ENCODE data around the gene SERGEF.

SERGEF gene

GRCh38 chr11:17939542-17939941 is 73.3 kb downstream of the SERGEF start:
- Mint-ChIP-seq H3K36me3 (peaks cover 21% of the 10 kb centered on the region), H3K27ac (no peak overlapping the region), H3K4me1 (no peaks in the 10 kb centered on the region), H3K4me3 (no peak overlapping the region), H3K9me3 (peaks cover 9% of the 10 kb centered on the region)
- ATAC-seq (no peak), DNase-seq (ENCODE audit: low spot score in 2 of 2) (no peak)

GRCh38 chr11:17936790-17937189 is 76.1 kb downstream of the SERGEF start:
- no peaks in the 10 kb centered on the region for H3K4me1 Mint-ChIP-seq
- no peak overlapping the region for H3K4me3 Mint-ChIP-seq
- peaks cover 21% of the 10 kb centered on the region for H3K36me3 Mint-ChIP-seq
- no peaks in the 10 kb centered on the region for H3K9me3 Mint-ChIP-seq
- H3K27ac Mint-ChIP-seq: no peak overlapping the region
- no peak for DNase-seq (ENCODE audit: low spot score in 2 of 2)
- ATAC-seq: no peak

GRCh38 chr11:17934194-17934593 is 78.7 kb downstream of the SERGEF start:
- DNase-seq (ENCODE audit: low spot score in 2 of 2) (no peak), ATAC-seq (no peak)
- H3K4me3 Mint-ChIP-seq: no peak overlapping the region
- no peak overlapping the region for H3K27ac Mint-ChIP-seq
- no peaks in the 10 kb centered on the region for H3K4me1 Mint-ChIP-seq
- H3K36me3 Mint-ChIP-seq: peaks cover 22% of the 10 kb centered on the region
- H3K9me3 Mint-ChIP-seq: no peaks in the 10 kb centered on the region

- Mint-ChIP-seq H3K27ac (no peak overlapping the region), H3K9me3 (no peaks in the 10 kb centered on the region), H3K36me3 (peaks cover 22% of the 10 kb centered on the region), H3K4me1 (no peaks in the 10 kb centered on the region), H3K4me3 (no peak overlapping the region)
- DNase-seq (ENCODE audit: low spot score in 2 of 2) (no peak), ATAC-seq (no peak)
Measured at GRCh38 chr11:17933708-17934107, 79.1 kb downstream of the SERGEF start.

GRCh38 chr11:17932472-17932871 is 80.4 kb downstream of the SERGEF start:
- ATAC-seq (no peak), DNase-seq (ENCODE audit: low spot score in 2 of 2) (no peak)
- Mint-ChIP-seq H3K4me1 (no peaks in the 10 kb centered on the region), H3K4me3 (no peak overlapping the region), H3K36me3 (peaks cover 22% of the 10 kb centered on the region), H3K9me3 (no peaks in the 10 kb centered on the region), H3K27ac (no peak overlapping the region)

- Mint-ChIP-seq H3K4me1 (peaks cover 3% of the 10 kb centered on the region), H3K4me3 (no peak overlapping the region), H3K27ac (no peak overlapping the region), H3K9me3 (no peaks in the 10 kb centered on the region), H3K36me3 (peaks cover 22% of the 10 kb centered on the region)
- ATAC-seq: no peak
- DNase-seq (ENCODE audit: low spot score in 2 of 2): no peak
Measured at GRCh38 chr11:17931595-17931994, 81.3 kb downstream of the SERGEF start.

GRCh38 chr11:17930544-17931125 is 82.2 kb downstream of the SERGEF start:
- Mint-ChIP-seq H3K9me3 (no peaks in the 10 kb centered on the region), H3K27ac (no peak overlapping the region), H3K4me1 (peaks cover 4% of the 10 kb centered on the region), H3K4me3 (no peak overlapping the region), H3K36me3 (peaks cover 22% of the 10 kb centered on the region)
- DNase-seq (ENCODE audit: low spot score in 2 of 2) (no peak), ATAC-seq (no peak)

GRCh38 chr11:17929171-17929570 is 83.7 kb downstream of the SERGEF start:
- no peak for ATAC-seq
- H3K4me3 Mint-ChIP-seq: no peak overlapping the region
- DNase-seq (ENCODE audit: low spot score in 2 of 2): no peak
- peaks cover 4% of the 10 kb centered on the region for H3K4me1 Mint-ChIP-seq
- no peak overlapping the region for H3K27ac Mint-ChIP-seq
- peaks cover 12% of the 10 kb centered on the region for H3K36me3 Mint-ChIP-seq
- H3K9me3 Mint-ChIP-seq: no peaks in the 10 kb centered on the region

- Mint-ChIP-seq H3K4me3 (no peak overlapping the region), H3K4me1 (peaks cover 4% of the 10 kb centered on the region), H3K27ac (no peak overlapping the region), H3K36me3 (peaks cover 21% of the 10 kb centered on the region), H3K9me3 (no peaks in the 10 kb centered on the region)
- ATAC-seq (no peak), DNase-seq (ENCODE audit: low spot score in 2 of 2) (no peak)
Measured at GRCh38 chr11:17927681-17928343, 85.0 kb downstream of the SERGEF start.

GRCh38 chr11:17927041-17927440 is 85.8 kb downstream of the SERGEF start:
- ATAC-seq: no peak
- no peak overlapping the region for H3K27ac Mint-ChIP-seq
- H3K4me3 Mint-ChIP-seq: no peak overlapping the region
- no peaks in the 10 kb centered on the region for H3K9me3 Mint-ChIP-seq
- H3K4me1 Mint-ChIP-seq: peaks cover 4% of the 10 kb centered on the region
- H3K36me3 Mint-ChIP-seq: peaks cover 15% of the 10 kb centered on the region
- DNase-seq (ENCODE audit: low spot score in 2 of 2): no peak

GRCh38 chr11:17924713-17925112 is 88.1 kb downstream of the SERGEF start:
- H3K9me3 Mint-ChIP-seq: no peaks in the 10 kb centered on the region
- no peak for DNase-seq (ENCODE audit: low spot score in 2 of 2)
- ATAC-seq: no peak
- peaks cover 11% of the 10 kb centered on the region for H3K36me3 Mint-ChIP-seq
- H3K4me3 Mint-ChIP-seq: no peak overlapping the region
- H3K27ac Mint-ChIP-seq: no peak overlapping the region
- H3K4me1 Mint-ChIP-seq: peaks cover 10% of the 10 kb centered on the region

- Mint-ChIP-seq H3K27ac (no peak overlapping the region), H3K36me3 (peaks cover 11% of the 10 kb centered on the region), H3K9me3 (no peaks in the 10 kb centered on the region), H3K4me1 (peaks cover 10% of the 10 kb centered on the region), H3K4me3 (no peak overlapping the region)
- ATAC-seq: peak; percentile 16
- DNase-seq (ENCODE audit: low spot score in 2 of 2): no peak
Measured at GRCh38 chr11:17923217-17923616, 89.6 kb downstream of the SERGEF start.

GRCh38 chr11:17922416-17922788 is 90.4 kb downstream of the SERGEF start:
- Mint-ChIP-seq H3K27ac (no peak overlapping the region), H3K36me3 (peaks cover 11% of the 10 kb centered on the region), H3K4me3 (no peak overlapping the region), H3K9me3 (no peaks in the 10 kb centered on the region), H3K4me1 (peaks cover 10% of the 10 kb centered on the region)
- ATAC-seq: no peak
- DNase-seq (ENCODE audit: low spot score in 2 of 2): no peak

GRCh38 chr11:17921659-17922415 is 91.0 kb downstream of the SERGEF start:
- ATAC-seq: no peak
- H3K4me1 Mint-ChIP-seq: peaks cover 10% of the 10 kb centered on the region
- DNase-seq (ENCODE audit: low spot score in 2 of 2): no peak
- no peak overlapping the region for H3K27ac Mint-ChIP-seq
- H3K4me3 Mint-ChIP-seq: no peak overlapping the region
- no peaks in the 10 kb centered on the region for H3K9me3 Mint-ChIP-seq
- peaks cover 11% of the 10 kb centered on the region for H3K36me3 Mint-ChIP-seq

- ATAC-seq: no peak
- Mint-ChIP-seq H3K27ac (no peak overlapping the region), H3K9me3 (no peaks in the 10 kb centered on the region), H3K4me1 (peaks cover 17% of the 10 kb centered on the region), H3K36me3 (peaks cover 5% of the 10 kb centered on the region), H3K4me3 (no peak overlapping the region)
- no peak for DNase-seq (ENCODE audit: low spot score in 2 of 2)
Measured at GRCh38 chr11:17918049-17918605, 94.7 kb downstream of the SERGEF start.

GRCh38 chr11:17917556-17917955 is 95.3 kb downstream of the SERGEF start:
- H3K9me3 Mint-ChIP-seq: no peaks in the 10 kb centered on the region
- H3K4me3 Mint-ChIP-seq: no peak overlapping the region
- no peaks in the 10 kb centered on the region for H3K36me3 Mint-ChIP-seq
- H3K27ac Mint-ChIP-seq: no peak overlapping the region
- ATAC-seq (no peak), DNase-seq (ENCODE audit: low spot score in 2 of 2) (no peak)
- H3K4me1 Mint-ChIP-seq: peaks cover 17% of the 10 kb centered on the region
